DND-41 (cell line): ENCODE data around the gene CADM2.

Experiments
- ATAC-seq: fragments of 200-7000 bp; cut with Tn5 transposase; 3 replicates; pipeline ENCODE4 v1.9.1; 2021; ENCODE audit warnings: low read depth; ENCODE audit not compliant: insufficient read depth
- DNase-seq: peaks from one replicate; pipeline ENCODE4 v3.0.0-alpha.2; 2020
- H2AFZ ChIP-seq: 2 replicates; pipeline ENCODE4 v1.6.0; 2012; ENCODE audit warnings: low read depth, low read length
- H3K27ac ChIP-seq: 2 replicates; pipeline ENCODE4 v1.5.1; 2012; ENCODE audit warnings: low read length, inconsistent platforms
- H3K27me3 ChIP-seq: fragments of 200-600 bp; sonication (generic); 2 replicates; pipeline ENCODE4 v1.6.0; 2012; ENCODE audit warnings: low read length, mild to moderate bottlenecking, inconsistent platforms; ENCODE audit not compliant: insufficient read depth, poor library complexity
- H3K36me3 ChIP-seq: 2 replicates; pipeline ENCODE4 v1.5.1; 2012; ENCODE audit warnings: low read length, inconsistent platforms; ENCODE audit not compliant: insufficient read depth
- H3K4me1 ChIP-seq: 2 replicates; pipeline ENCODE4 v1.5.1; 2012; ENCODE audit warnings: mild to moderate bottlenecking, low read length; ENCODE audit not compliant: insufficient read depth
- H3K4me2 ChIP-seq: 2 replicates; pipeline ENCODE4 v1.6.0; 2012; ENCODE audit warnings: mild to moderate bottlenecking, moderate library complexity, low read length, inconsistent platforms; ENCODE audit not compliant: insufficient read depth
- H3K4me3 ChIP-seq, 2 experiments: fragments of 200-600 bp in 1 of 2; shearing (Covaris generic) in 1 of 2; 2 replicates each; pipeline ENCODE4 v1.5.1; 2012 to 2016; ENCODE audit warnings: inconsistent platforms in 2 of 2, low read length in 2 of 2, mild to moderate bottlenecking in 2 of 2, low read depth in 1 of 2, moderate library complexity in 1 of 2
- H3K79me2 ChIP-seq: 2 replicates; pipeline ENCODE4 v1.6.0; 2012; ENCODE audit warnings: low read length, inconsistent platforms; ENCODE audit not compliant: insufficient read depth
- H3K9ac ChIP-seq: 2 replicates; pipeline ENCODE4 v1.6.0; 2012; ENCODE audit warnings: low read depth, mild to moderate bottlenecking, inconsistent platforms, low read length, moderate library complexity
- H3K9me3 ChIP-seq: 2 replicates; pipeline ENCODE4 v1.5.1; 2012; ENCODE audit warnings: low read length, moderate library complexity, mild to moderate bottlenecking, inconsistent platforms; ENCODE audit not compliant: insufficient read depth, severe bottlenecking
- H4K20me1 ChIP-seq: 2 replicates; pipeline ENCODE4 v1.6.0; 2012; ENCODE audit warnings: low read length; ENCODE audit not compliant: insufficient read depth
- EZH2 ChIP-seq: IDR thresholded peaks from 3 replicates; pipeline ENCODE4 v1.6.1; 2012; ENCODE audit warnings: borderline replicate concordance, low read depth, mild to moderate bottlenecking, moderate library complexity, low read length, inconsistent platforms; ENCODE audit not compliant: severe bottlenecking
- TF ChIP-seq, protein P1 (sequence below): IDR thresholded peaks from 2 replicates; pipeline ENCODE4 v1.5.1; 2012; ENCODE audit warnings: borderline replicate concordance, low read length, moderate library complexity, mild to moderate bottlenecking; ENCODE audit not compliant: poor library complexity, severe bottlenecking; ENCODE audit errors: extremely low read depth

CADM2 gene

DNA sequence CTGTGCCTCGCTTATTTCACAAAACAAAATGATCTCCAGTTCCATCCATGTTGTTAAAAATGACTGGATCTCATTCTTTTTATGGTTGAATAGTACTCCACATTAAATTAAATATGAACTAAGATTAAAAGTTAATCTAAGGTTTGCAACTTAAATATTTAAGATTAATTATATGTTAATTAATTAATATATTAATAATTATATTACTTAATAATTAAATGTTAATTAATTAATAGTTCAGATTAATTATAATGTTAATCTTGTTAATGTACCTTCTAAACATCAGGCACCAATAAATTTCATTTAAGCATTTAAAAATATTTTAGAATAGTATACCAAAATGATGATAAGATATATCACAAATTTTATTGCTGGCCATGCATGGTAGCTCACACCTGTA lies 971.9 kb downstream of the CADM2 start:
- DNase-seq (no peak), ATAC-seq (no peak)

DNA sequence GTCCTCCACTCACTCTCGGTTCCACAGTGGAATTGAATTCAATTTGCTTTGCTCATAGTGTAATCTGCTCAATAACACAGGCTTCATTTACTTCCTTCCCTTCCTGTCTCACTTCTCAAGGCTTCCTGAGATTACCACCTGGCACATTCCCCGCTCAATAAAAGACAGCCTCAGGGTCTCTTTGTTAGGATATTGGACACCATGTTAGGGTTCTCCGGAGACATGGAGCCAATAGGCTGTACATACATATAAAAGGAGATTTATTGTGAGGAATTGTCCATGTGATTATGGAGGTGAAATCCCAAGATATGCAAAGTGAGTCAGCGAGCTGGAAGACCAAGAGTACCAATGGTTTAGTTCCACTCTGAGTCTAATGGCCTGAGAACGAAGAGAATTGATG lies 974.5 kb downstream of the CADM2 start:
- ATAC-seq (no peak), DNase-seq (no peak)
- H4K20me1 ChIP-seq = no peaks in the 10 kb centered on the region
- TF ChIP-seq EZH2 = no peak
- TF ChIP-seq, protein P1, sequence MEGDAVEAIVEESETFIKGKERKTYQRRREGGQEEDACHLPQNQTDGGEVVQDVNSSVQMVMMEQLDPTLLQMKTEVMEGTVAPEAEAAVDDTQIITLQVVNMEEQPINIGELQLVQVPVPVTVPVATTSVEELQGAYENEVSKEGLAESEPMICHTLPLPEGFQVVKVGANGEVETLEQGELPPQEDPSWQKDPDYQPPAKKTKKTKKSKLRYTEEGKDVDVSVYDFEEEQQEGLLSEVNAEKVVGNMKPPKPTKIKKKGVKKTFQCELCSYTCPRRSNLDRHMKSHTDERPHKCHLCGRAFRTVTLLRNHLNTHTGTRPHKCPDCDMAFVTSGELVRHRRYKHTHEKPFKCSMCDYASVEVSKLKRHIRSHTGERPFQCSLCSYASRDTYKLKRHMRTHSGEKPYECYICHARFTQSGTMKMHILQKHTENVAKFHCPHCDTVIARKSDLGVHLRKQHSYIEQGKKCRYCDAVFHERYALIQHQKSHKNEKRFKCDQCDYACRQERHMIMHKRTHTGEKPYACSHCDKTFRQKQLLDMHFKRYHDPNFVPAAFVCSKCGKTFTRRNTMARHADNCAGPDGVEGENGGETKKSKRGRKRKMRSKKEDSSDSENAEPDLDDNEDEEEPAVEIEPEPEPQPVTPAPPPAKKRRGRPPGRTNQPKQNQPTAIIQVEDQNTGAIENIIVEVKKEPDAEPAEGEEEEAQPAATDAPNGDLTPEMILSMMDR = no peak
- H3K9ac ChIP-seq = no peak overlapping the region
- H3K36me3 ChIP-seq = no peaks in the 10 kb centered on the region
- H2AFZ ChIP-seq = no peak overlapping the region
- no peak overlapping the region for H3K4me2 ChIP-seq
- no peaks in the 10 kb centered on the region for H3K79me2 ChIP-seq
- no peak overlapping the region for H3K27ac ChIP-seq
- no peaks in the 10 kb centered on the region for H3K27me3 ChIP-seq
- no peak overlapping the region for H3K4me3 ChIP-seq
- H3K9me3 ChIP-seq = no peaks in the 10 kb centered on the region
- no peaks in the 10 kb centered on the region for H3K4me1 ChIP-seq

More for the DNA sequence above, 971.9 kb downstream of the CADM2 start:
- Histone ChIP-seq H3K79me2 (no peaks in the 10 kb centered on the region), H2AFZ (no peak overlapping the region), H3K9me3 (no peaks in the 10 kb centered on the region), H3K27ac (no peak overlapping the region), H3K4me2 (no peak overlapping the region), H4K20me1 (no peaks in the 10 kb centered on the region), H3K9ac (no peak overlapping the region), H3K36me3 (no peaks in the 10 kb centered on the region), H3K27me3 (no peaks in the 10 kb centered on the region), H3K4me1 (no peaks in the 10 kb centered on the region), H3K4me3 (no peak overlapping the region)
- TF ChIP-seq, protein P1 = no peak
- no peak for TF ChIP-seq EZH2

DNA sequence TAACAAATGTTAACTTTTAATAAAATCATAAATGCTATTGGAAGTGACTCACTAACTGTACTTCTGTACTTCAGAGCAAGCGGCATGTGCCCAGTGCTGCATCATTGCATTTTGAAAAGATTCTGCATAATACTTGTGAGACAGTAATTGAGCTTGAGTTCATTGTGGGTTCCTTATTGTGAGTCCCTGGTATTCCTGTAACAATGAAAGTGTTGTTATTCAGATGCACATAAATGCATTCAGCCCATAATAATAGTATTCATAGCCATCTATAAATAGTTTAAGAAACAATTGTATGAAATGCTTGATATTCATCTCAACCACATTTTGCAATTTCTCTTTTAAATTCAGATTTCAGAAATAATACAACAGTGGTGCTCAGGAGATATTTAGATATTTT lies 976.4 kb downstream of the CADM2 start:
- no peak overlapping the region for H3K4me3 ChIP-seq
- no peak overlapping the region for H3K4me2 ChIP-seq
- H3K9me3 ChIP-seq = no peaks in the 10 kb centered on the region
- no peaks in the 10 kb centered on the region for H3K27me3 ChIP-seq
- no peaks in the 10 kb centered on the region for H3K4me1 ChIP-seq
- H2AFZ ChIP-seq = no peak overlapping the region
- DNase-seq (no peak), ATAC-seq (no peak)
- TF ChIP-seq, protein P1 = no peak
- no peak for TF ChIP-seq EZH2
- no peak overlapping the region for H3K9ac ChIP-seq
- H4K20me1 ChIP-seq = no peaks in the 10 kb centered on the region
- no peaks in the 10 kb centered on the region for H3K36me3 ChIP-seq
- H3K79me2 ChIP-seq = no peaks in the 10 kb centered on the region
- H3K27ac ChIP-seq = no peak overlapping the region

DNA sequence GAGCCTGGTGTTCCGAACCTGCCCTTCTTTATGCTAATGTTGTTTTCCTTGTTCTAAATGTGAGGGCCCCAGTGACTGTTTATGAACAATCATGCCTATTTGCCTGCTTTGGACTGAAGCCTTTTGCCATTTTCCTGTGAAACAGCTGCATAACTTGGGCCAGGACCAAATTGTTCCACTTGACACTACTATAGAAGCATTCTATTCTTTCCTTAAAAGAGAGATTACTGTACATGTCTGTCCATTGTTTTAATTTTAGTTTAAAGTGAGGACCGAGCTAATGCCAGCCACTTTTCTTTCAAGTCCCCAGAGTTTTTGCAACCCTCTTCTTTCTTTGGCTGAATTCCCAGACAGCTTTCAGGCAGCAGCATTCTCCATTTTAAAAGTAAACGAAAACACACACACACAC lies 980.3 kb downstream of the CADM2 start:
- H3K4me1 ChIP-seq = no peaks in the 10 kb centered on the region
- no peak overlapping the region for H3K27ac ChIP-seq
- H3K9me3 ChIP-seq = no peaks in the 10 kb centered on the region
- no peaks in the 10 kb centered on the region for H3K79me2 ChIP-seq
- no peaks in the 10 kb centered on the region for H4K20me1 ChIP-seq
- no peak overlapping the region for H3K4me3 ChIP-seq
- H3K27me3 ChIP-seq = no peaks in the 10 kb centered on the region
- no peak overlapping the region for H2AFZ ChIP-seq
- DNase-seq = no peak
- H3K36me3 ChIP-seq = no peaks in the 10 kb centered on the region
- no peak overlapping the region for H3K9ac ChIP-seq
- ATAC-seq = no peak
- no peak overlapping the region for H3K4me2 ChIP-seq
- TF ChIP-seq, protein P1 = no peak
- no peak for TF ChIP-seq EZH2
